Measurements from ENCODE around the gene SHE. TPM values are rescaled to one million over a fixed set of nuclear protein-coding genes. Genes with fewer than 3 reads are reported as not detected.

Gene SHE
- total and polyA plus RNA-seq, 2 of the 8 experiments (the other 6 are each of a cell fraction or from before 2014, with no cell fraction given), result 0.44 to 0.45 TPM

DNA sequence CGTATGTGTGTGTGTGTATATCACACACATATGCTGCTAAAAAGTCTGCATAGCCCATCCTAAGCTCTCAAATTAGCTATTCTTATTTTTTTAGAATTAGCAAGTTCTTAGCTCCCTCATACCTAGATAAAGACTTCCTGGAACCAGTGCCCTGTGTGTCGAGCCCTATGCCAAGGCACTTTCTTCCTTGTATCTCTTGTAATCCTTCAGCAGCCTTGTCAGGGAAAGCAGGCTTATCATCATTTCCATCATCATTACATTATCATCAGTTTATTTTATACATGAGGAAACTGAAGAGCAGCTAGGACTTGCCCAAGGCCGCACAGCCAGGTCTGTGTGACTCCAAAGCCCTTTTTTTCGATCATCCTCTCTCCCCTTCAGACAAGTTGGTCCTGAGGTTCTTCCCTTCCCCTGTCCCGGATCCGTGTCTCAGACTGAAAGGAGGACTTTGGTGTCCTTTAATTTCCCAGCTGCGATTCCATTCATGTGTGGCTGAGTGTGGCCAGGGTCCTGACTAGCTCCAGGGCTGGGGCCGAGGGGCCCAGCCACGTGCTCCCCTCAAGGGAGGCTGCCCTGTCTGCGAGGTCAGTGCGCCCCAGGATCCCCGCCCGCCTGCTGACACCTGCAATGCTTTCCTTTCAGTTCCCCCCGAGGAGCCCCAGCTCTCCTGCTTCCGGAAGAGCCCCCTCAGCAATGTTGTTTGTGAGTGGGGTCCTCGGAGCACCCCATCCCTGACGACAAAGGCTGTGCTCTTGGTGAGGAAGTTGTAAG, 72.2 kb downstream of the SHE start:
- Histone ChIP-seq H3K4me2 (ENCODE audit: insufficient read depth in 1 of 2, low read depth in 2 of 2, low read length in 2 of 2) (peak overlapping the region in 1 of 2 experiments; percentile 18; a peak in 1 of 4 replicates), H3K4me3 (ENCODE audit: extremely low read depth in 1 of 4, insufficient read depth in 2 of 4, low read depth in 3 of 4, low read length in 4 of 4) (0 out of 8 replicates have a peak overlapping the region, but pooled peaks of 1 of the 4 experiments have one; percentile 10), H2BK120ac (replicated peaks; ENCODE audit: low read depth, low read length) (no peak overlapping the region), H4K20me1 (replicated peaks in 1 of 2; ENCODE audit: control insufficient read depth in 1 of 2, insufficient read depth in 2 of 2, low read length in 2 of 2) (no peaks in the 10 kb centered on the region), H3K9ac (replicated peaks in 1 of 4; ENCODE audit: extremely low read depth in 1 of 4, low read depth in 3 of 4, low read length in 3 of 4) (no peak overlapping the region), H2AK5ac (ENCODE audit: low read depth, low read length) (no peak overlapping the region), H4K5ac (ENCODE audit: insufficient read length, low read depth, low read length) (no peak overlapping the region), H3K79me1 (ENCODE audit: low read depth, low read length) (no peaks in the 10 kb centered on the region), H4K91ac (replicated peaks; ENCODE audit: insufficient read length, low read length) (no peak overlapping the region), H3K18ac (ENCODE audit: extremely low read depth, low read length) (no peak overlapping the region; the same call in 1 of the 2 replicates), H3K79me2 (ENCODE audit: control insufficient read depth in 1 of 2, insufficient read depth in 2 of 2, low read length in 2 of 2) (no peaks in the 10 kb centered on the region), H2BK20ac (ENCODE audit: low read length) (0 out of 2 replicates have a peak overlapping the region, but pooled peaks have one; percentile 23), H3K27me3 (replicated peaks in 1 of 4; ENCODE audit: control insufficient read depth in 3 of 4, extremely low read depth in 1 of 4, insufficient read depth in 3 of 4, low read length in 3 of 4) (peaks cover 0 to 2% (median 0%) of the 10 kb centered on the region in 4 experiments; a peak in 1 of 7 replicates), H3K27ac (ENCODE audit: low read depth, low read length) (no peak overlapping the region), H3K23me2 (ENCODE audit: low read depth, low read length) (no peaks in the 10 kb centered on the region), H2AFZ (ENCODE audit: low read length) (no peak overlapping the region), H3K9me3 (ENCODE audit: insufficient read depth in 2 of 2, low read depth in 1 of 2, low read length in 1 of 2) (no peaks in the 10 kb centered on the region), H3K4ac (replicated peaks; ENCODE audit: insufficient read length, low read depth, low read length) (no peak overlapping the region), H3K23ac (ENCODE audit: insufficient read length) (no peak overlapping the region), H4K8ac (ENCODE audit: extremely low read depth, insufficient read depth, low read length) (no peak overlapping the region), H3K36me3 (ENCODE audit: control insufficient read depth in 2 of 4, insufficient read depth in 4 of 4, low read length in 3 of 4) (no peaks in the 10 kb centered on the region), H2BK5ac (ENCODE audit: low read depth, low read length) (no peak overlapping the region; the same call in 1 of the 2 replicates), H2BK15ac (ENCODE audit: low read length) (no peak overlapping the region), H3K4me1 (replicated peaks in 1 of 4; ENCODE audit: control insufficient read depth in 3 of 4, insufficient read depth in 4 of 4, low read length in 3 of 4) (peaks cover 8 to 20% (median 16%) of the 10 kb centered on the region in 4 experiments), H3K56ac (replicated peaks; ENCODE audit: insufficient read length, low read depth, low read length) (no peak overlapping the region), H2BK12ac (ENCODE audit: low read depth, low read length) (peak overlapping the region; percentile 1; the same call in 1 of the 2 replicates), H3K14ac (ENCODE audit: insufficient read length) (no peak overlapping the region)
- CTCF ChIA-PET (ENCODE audit: partially characterized antibody), result interaction anchor here (0.6 to 5.6 kb wide), 10 partner anchors 10 to 130 kb away, joined by 3 to 27 read pairs (median 4); no protein-coding TSS in a partner anchor
- TF ChIP-seq, protein P1, sequence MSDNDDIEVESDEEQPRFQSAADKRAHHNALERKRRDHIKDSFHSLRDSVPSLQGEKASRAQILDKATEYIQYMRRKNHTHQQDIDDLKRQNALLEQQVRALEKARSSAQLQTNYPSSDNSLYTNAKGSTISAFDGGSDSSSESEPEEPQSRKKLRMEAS (IDR thresholded peaks at IDR 0.05), result peak; percentile 62
- TF ChIP-seq KDM4A (IDR thresholded peaks at IDR 0.05; ENCODE audit: low read depth, low read length, severe bottlenecking), result no peak
- TF ChIP-seq POU5F1 (IDR thresholded peaks at IDR 0.05; ENCODE audit: low read depth, low read length), result no peak
- TF ChIP-seq E2F6 (IDR thresholded peaks at IDR 0.05), result peak; percentile 65; the same call in 1 of the 2 replicates
- no peak for TF ChIP-seq ATF2 (IDR thresholded peaks at IDR 0.05; ENCODE audit: low read length)
- 74% methylated on average over 17 of the region's 17 CpGs; no CpG with 5 or more reads in 1 of the 2 experiments for WGBS, 2 experiments (ENCODE audit: extremely low coverage in 1 of 2, insufficient coverage in 1 of 2, insufficient read length in 1 of 2, insufficient replicate concordance in 2 of 2, low coverage in 1 of 2, low lambda C conversion rate in 2 of 2, missing lambda C conversion rate in 1 of 2)
- POLR2A ChIA-PET (ENCODE audit: partially characterized antibody), result interaction anchor here (1.1 kb wide), 1 partner anchor 9 kb away, joined by 3 read pairs; no protein-coding TSS in a partner anchor
- no peak for FAIRE-seq
- no peak for DNase-seq (ENCODE audit: low read depth in 1 of 2, low spot score in 2 of 2)

Measured in H1 (cell line).